Measurements from ENCODE around the gene BHMT. TPM values are rescaled to one million over a fixed set of nuclear protein-coding genes. Genes with fewer than 3 reads are reported as not detected.

BHMT gene
- total and polyA plus RNA-seq, 2 donors (not counting 1 experiment from before 2014, with no cell fraction given) = 0.17 TPM; not detected in 1

GRCh38 chr5:79080804-79081203 lies 30.8 kb upstream of the BHMT start:
- Histone ChIP-seq H3K4me3 (replicated peaks in 1 of 4; ENCODE audit: control extremely low read depth in 1 of 4, insufficient read depth in 1 of 4, low read depth in 3 of 4, low read length in 4 of 4) (no peak overlapping the region), H2AFZ (ENCODE audit: low read length) (no peak overlapping the region), H3K4me2 (ENCODE audit: extremely low read depth, insufficient read depth, low read length) (no peak overlapping the region), H3K79me2 (ENCODE audit: control insufficient read depth, insufficient read depth, low read length) (no peaks in the 10 kb centered on the region), H3K9ac (ENCODE audit: insufficient read depth, low read length) (no peak overlapping the region), H3K27ac (ENCODE audit: insufficient read depth, low read length) (no peak overlapping the region), H4K20me1 (ENCODE audit: control insufficient read depth, extremely low read depth, insufficient read depth, low read length) (no peaks in the 10 kb centered on the region), H3K4me1 (ENCODE audit: control insufficient read depth, extremely low read depth, insufficient read depth, low read length) (no peaks in the 10 kb centered on the region), H3K27me3 (ENCODE audit: control insufficient read depth, insufficient read depth, low read length) (no peaks in the 10 kb centered on the region), H3K9me3 (ENCODE audit: control insufficient read depth, insufficient read depth, low read depth, low read length) (no peaks in the 10 kb centered on the region), H3K36me3 (ENCODE audit: control insufficient read depth, insufficient read depth, low read length) (no peaks in the 10 kb centered on the region)
- no peak for TF ChIP-seq CTCF (conservative IDR thresholded peaks at IDR 0.05 in 1 of 2, IDR thresholded peaks at IDR 0.05 in 1 of 2; ENCODE audit: low read depth in 1 of 2, low read length in 2 of 2)
- TF ChIP-seq EZH2 (IDR thresholded peaks at IDR 0.05; ENCODE audit: low read length, missing control alignments) = no peak
- no peak for DNase-seq (ENCODE audit: low read depth in 2 of 2)

- H3K27ac ChIP-seq (ENCODE audit: insufficient read depth, low read length) = no peak overlapping the region
- H3K9me3 ChIP-seq (ENCODE audit: control insufficient read depth, insufficient read depth, low read depth, low read length) = no peaks in the 10 kb centered on the region
- H4K20me1 ChIP-seq (ENCODE audit: control insufficient read depth, extremely low read depth, insufficient read depth, low read length) = no peaks in the 10 kb centered on the region
- H3K9ac ChIP-seq (ENCODE audit: insufficient read depth, low read length) = no peak overlapping the region
- DNase-seq (ENCODE audit: low read depth in 2 of 2) = no peak
- H3K36me3 ChIP-seq (ENCODE audit: control insufficient read depth, insufficient read depth, low read length) = no peaks in the 10 kb centered on the region
- H2AFZ ChIP-seq (ENCODE audit: low read length) = no peak overlapping the region
- H3K27me3 ChIP-seq (ENCODE audit: control insufficient read depth, insufficient read depth, low read length) = no peaks in the 10 kb centered on the region
- no peak overlapping the region for H3K4me2 ChIP-seq (ENCODE audit: extremely low read depth, insufficient read depth, low read length)
- no peaks in the 10 kb centered on the region for H3K79me2 ChIP-seq (ENCODE audit: control insufficient read depth, insufficient read depth, low read length)
- no peak overlapping the region for H3K4me3 ChIP-seq (replicated peaks in 1 of 4; ENCODE audit: control extremely low read depth in 1 of 4, insufficient read depth in 1 of 4, low read depth in 3 of 4, low read length in 4 of 4)
- H3K4me1 ChIP-seq (ENCODE audit: control insufficient read depth, extremely low read depth, insufficient read depth, low read length) = no peaks in the 10 kb centered on the region
- TF ChIP-seq CTCF (conservative IDR thresholded peaks at IDR 0.05 in 1 of 2, IDR thresholded peaks at IDR 0.05 in 1 of 2; ENCODE audit: low read depth in 1 of 2, low read length in 2 of 2) (no peak), EZH2 (IDR thresholded peaks at IDR 0.05; ENCODE audit: low read length, missing control alignments) (no peak)
Measured at GRCh38 chr5:79081779-79082178, 29.8 kb upstream of the BHMT start.

GRCh38 chr5:79086116-79086515 lies 25.5 kb upstream of the BHMT start:
- no peak overlapping the region for H3K27ac ChIP-seq (ENCODE audit: insufficient read depth, low read length)
- H3K4me1 ChIP-seq (ENCODE audit: control insufficient read depth, extremely low read depth, insufficient read depth, low read length) = no peaks in the 10 kb centered on the region
- no peaks in the 10 kb centered on the region for H3K27me3 ChIP-seq (ENCODE audit: control insufficient read depth, insufficient read depth, low read length)
- H3K9ac ChIP-seq (ENCODE audit: insufficient read depth, low read length) = no peak overlapping the region
- TF ChIP-seq CTCF (conservative IDR thresholded peaks at IDR 0.05 in 1 of 2, IDR thresholded peaks at IDR 0.05 in 1 of 2; ENCODE audit: low read depth in 1 of 2, low read length in 2 of 2) (no peak), EZH2 (IDR thresholded peaks at IDR 0.05; ENCODE audit: low read length, missing control alignments) (no peak)
- H3K4me3 ChIP-seq (replicated peaks in 1 of 4; ENCODE audit: control extremely low read depth in 1 of 4, insufficient read depth in 1 of 4, low read depth in 3 of 4, low read length in 4 of 4) = no peak overlapping the region
- no peak overlapping the region for H3K4me2 ChIP-seq (ENCODE audit: extremely low read depth, insufficient read depth, low read length)
- peak in 1 of 2 donors; percentile 37 for DNase-seq (ENCODE audit: low read depth in 2 of 2)
- H3K9me3 ChIP-seq (ENCODE audit: control insufficient read depth, insufficient read depth, low read depth, low read length) = no peaks in the 10 kb centered on the region
- no peak overlapping the region for H2AFZ ChIP-seq (ENCODE audit: low read length)
- no peaks in the 10 kb centered on the region for H3K79me2 ChIP-seq (ENCODE audit: control insufficient read depth, insufficient read depth, low read length)
- no peaks in the 10 kb centered on the region for H3K36me3 ChIP-seq (ENCODE audit: control insufficient read depth, insufficient read depth, low read length)
- no peaks in the 10 kb centered on the region for H4K20me1 ChIP-seq (ENCODE audit: control insufficient read depth, extremely low read depth, insufficient read depth, low read length)

Data from fibroblast of lung (primary cell).